GM12872 (cell line): ENCODE data around the gene TENT4B.
A peak's percentile ranks its signal among the peaks of the same experiment; 100 is the strongest.

Source experiments
- TF ChIP-seq, protein P1 (sequence below): IDR thresholded peaks from 3 replicates; pipeline ENCODE4 v1.5.1; 2011; ENCODE audit warnings: low read depth, mild to moderate bottlenecking, low read length, moderate library complexity; ENCODE audit not compliant: insufficient read depth

TENT4B gene

DNA sequence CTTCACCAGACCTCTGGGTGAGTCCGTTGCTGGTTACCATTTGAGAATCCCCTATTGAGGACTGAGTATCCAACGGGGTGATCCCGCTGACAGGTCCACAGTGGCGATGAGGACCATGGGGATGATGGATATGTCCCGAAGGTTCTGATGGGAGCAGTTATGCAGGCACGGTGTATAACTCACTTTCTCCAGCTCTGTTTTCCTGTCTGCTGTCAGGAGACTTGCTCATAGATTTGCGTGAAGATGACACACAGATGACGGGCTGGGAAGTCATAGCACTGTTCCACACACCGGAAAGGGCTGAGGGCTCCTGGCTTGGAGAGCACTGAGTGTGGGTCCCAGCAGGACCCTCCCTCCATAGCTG, 91.0 kb downstream of the TENT4B start:
- TF ChIP-seq, protein P1, sequence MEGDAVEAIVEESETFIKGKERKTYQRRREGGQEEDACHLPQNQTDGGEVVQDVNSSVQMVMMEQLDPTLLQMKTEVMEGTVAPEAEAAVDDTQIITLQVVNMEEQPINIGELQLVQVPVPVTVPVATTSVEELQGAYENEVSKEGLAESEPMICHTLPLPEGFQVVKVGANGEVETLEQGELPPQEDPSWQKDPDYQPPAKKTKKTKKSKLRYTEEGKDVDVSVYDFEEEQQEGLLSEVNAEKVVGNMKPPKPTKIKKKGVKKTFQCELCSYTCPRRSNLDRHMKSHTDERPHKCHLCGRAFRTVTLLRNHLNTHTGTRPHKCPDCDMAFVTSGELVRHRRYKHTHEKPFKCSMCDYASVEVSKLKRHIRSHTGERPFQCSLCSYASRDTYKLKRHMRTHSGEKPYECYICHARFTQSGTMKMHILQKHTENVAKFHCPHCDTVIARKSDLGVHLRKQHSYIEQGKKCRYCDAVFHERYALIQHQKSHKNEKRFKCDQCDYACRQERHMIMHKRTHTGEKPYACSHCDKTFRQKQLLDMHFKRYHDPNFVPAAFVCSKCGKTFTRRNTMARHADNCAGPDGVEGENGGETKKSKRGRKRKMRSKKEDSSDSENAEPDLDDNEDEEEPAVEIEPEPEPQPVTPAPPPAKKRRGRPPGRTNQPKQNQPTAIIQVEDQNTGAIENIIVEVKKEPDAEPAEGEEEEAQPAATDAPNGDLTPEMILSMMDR = no peak

DNA sequence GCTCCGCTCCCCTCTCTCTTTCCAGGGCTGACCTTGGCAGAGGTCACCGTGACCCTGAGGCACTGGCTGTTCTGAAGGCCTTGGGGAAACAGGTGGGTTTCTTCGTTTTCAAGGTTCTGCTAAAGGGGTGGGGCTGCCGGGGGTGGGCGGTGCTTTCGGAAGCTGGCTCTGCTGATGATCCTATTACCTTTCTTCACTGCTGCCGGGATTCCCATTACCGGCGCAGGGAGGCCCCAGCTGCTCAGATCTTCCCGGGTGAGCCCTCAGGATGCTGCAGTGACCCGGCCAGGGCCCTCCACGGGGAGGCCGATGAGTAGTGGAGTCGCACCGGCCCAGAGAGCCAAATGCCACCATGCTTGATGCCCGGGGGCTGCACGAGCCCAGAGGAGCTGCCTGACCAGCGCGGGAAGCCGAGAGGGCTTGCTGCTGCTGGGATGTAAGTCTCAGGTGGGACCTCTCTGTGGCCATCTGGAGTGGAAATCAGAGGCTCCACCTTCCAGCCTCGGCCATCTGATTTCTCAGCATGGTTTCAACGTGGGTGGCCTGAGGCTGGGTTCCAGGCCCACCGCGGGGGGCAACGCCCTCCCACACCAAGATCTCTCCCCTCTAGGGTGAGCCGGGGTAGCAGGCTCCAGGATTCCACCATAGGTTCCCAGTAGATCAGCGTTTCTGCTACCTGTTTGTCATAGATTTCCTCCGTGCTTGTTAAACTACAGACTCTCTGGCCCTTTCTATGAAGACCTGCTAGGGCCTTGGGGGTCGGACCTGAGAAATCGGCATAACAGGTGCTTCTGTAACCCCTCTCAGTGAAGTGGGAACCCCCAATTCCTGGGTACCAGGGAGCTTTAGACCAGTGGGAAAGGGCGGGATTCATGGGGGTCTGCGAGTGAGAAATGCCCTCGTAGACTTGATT, 91.7 kb downstream of the TENT4B start:
- TF ChIP-seq, protein P1 = no peak

DNA sequence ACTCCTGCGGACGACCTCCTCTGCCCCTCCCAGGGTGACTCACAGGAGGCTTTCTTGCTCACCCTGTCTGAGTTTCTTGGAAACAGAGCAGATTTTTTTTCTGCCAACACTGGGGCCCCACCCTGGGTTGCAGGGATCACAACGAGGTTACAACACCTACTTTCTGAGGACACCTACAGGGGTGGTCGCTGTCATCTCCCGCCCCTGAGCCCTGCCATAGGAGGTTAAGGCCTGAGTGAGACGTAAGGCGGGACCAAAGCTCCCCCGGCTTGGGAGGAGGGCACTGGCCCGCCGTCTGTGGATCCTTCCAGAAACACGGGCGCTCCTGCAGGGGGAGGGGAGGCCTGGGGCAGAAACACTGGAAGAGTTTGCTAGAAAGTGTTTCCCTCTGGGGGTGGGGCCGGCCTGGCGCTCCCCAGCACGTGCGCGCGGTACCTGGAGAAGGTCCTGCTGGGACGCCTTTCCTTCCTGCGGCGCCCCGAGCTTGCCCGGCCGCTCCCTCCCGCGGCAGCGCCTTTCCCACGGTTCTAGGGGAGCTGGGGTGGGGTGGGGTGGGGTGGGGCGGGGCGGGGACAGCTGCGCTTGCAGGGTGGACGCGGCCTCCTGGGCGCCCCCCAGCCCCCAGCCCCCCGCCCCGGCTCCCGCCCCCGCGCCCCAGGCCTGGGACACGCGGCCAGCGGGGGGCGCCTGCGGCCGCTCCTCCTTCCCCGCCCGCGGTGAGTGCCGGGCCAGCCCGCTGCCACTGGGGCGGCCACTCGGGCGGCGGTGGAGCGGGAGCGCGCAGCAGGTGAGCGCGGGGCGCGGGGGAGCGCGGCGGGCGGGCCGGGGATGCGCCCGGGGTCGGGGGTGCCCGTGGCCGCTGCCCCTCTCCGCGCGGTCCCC, 92.6 kb downstream of the TENT4B start:
- TF ChIP-seq, protein P1 = peak; percentile 30; the same call in 1 of the 3 replicates

- TF ChIP-seq, protein P1 = no peak
These were observed 93.4 kb downstream of the TENT4B start for GRCh38 chr16:50246299-50247122.

DNA sequence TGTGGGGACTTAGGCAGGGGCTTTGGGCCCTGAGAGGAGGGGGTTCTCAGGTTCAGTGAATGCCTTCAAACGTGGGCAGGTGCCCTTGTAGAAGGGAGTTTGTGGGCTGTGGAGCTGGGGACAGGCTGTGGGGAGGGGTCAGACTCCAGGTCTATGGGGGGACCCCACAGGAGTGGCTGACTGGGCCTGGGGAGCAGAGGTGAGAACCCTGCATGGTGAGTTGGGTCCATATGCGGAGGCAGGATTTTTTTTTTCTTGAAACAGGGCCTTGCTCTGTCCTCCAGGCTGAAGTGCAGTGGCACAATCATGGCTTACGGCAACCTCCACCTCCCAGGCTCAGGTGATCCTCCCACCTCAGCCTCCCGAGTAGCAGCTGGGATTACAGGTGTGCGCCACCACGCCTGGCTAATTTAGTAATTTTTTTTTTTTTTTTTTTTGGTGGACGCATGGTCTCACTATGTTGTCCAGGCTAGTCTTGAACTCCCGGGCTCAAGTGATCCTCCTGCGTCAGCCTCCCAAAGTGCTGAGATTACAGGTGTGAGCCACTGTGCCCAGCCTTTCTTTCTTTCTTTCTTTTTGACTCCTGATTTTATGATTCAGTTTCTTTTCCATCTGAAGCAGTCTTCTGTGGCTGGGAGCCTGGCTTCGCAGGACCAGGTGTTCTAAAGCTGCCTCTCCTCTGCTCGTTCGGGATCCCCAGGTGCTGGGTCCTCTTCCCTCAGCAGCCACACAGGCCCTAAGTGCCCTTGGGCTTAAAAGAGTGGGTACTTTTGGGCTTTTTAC, 94.2 kb downstream of the TENT4B start:
- TF ChIP-seq, protein P1 = no peak

GRCh38 chr16:50247906-50248608, 95.0 kb downstream of the TENT4B start:
- TF ChIP-seq, protein P1 = no peak
